RWPE1 (cell line): ENCODE measurements around the gene GTF3C1.

Source experiments
- CTCF ChIA-PET: fragments of 350-600 bp; sonication (Branson Sonifier 250); formaldehyde crosslinking; extraction: SDS; loops from one replicate; lab custom pipeline; 2021; lab: Yijun Ruan, JAX
- POLR2A ChIA-PET: fragments of 400-600 bp; formaldehyde crosslinking; extraction: SDS; loops from one replicate; lab custom pipeline; 2020; ENCODE audit warnings: antibody characterized with exemption; ENCODE audit not compliant: low non-redundant PET; lab: Yijun Ruan, JAX
- DNase-seq: peaks from one replicate; pipeline ENCODE4 v3.0.0; 2012; ENCODE audit warnings: low spot score
- H3K27ac ChIP-seq: fragments of 450-650 bp; 2 replicates; pipeline ENCODE4 v1.5.1; 2017
- CTCF ChIP-seq: fragments of 450-650 bp; conservative IDR thresholded peaks from 2 replicates; pipeline ENCODE4 v1.5.1; 2017; ENCODE audit warnings: low read depth, mild to moderate bottlenecking

The GTF3C1 gene

GRCh38 chr16:27568077-27568476 is 18.4 kb upstream of the GTF3C1 start:
- ChIA-PET POLR2A (no interaction called here), CTCF (no interaction called here)
- H3K27ac ChIP-seq, result no peak overlapping the region
- no peak for DNase-seq
- no peak for TF ChIP-seq CTCF

GRCh38 chr16:27566417-27566816 is 16.7 kb upstream of the GTF3C1 start:
- H3K27ac ChIP-seq, result 0 out of 2 replicates have a peak overlapping the region, but pooled peaks have one; percentile 2
- no peak for TF ChIP-seq CTCF
- ChIA-PET CTCF (interaction anchor here (0.7 kb wide), 1 partner anchor 23 kb away, joined by 4 read pairs; no protein-coding TSS in a partner anchor), POLR2A (no interaction called here)
- no peak for DNase-seq

- POLR2A ChIA-PET, result no interaction called here
- TF ChIP-seq CTCF, result no peak
- CTCF ChIA-PET, result no interaction called here
- no peak for DNase-seq
- H3K27ac ChIP-seq, result no peak overlapping the region
Observed at GRCh38 chr16:27564224-27564623, 14.5 kb upstream of the GTF3C1 start.

- no peak for DNase-seq
- POLR2A ChIA-PET, result no interaction called here
- no peak for TF ChIP-seq CTCF
- CTCF ChIA-PET, result no interaction called here
- no peak overlapping the region for H3K27ac ChIP-seq
Observed at GRCh38 chr16:27561216-27561615, 11.5 kb upstream of the GTF3C1 start.

- no peak for TF ChIP-seq CTCF
- CTCF ChIA-PET, result no interaction called here
- DNase-seq, result no peak
- POLR2A ChIA-PET, result no interaction called here
- no peak overlapping the region for H3K27ac ChIP-seq
Observed at GRCh38 chr16:27558932-27559331, 9.2 kb upstream of the GTF3C1 start.

GRCh38 chr16:27558434-27558833 is 8.7 kb upstream of the GTF3C1 start:
- CTCF ChIA-PET, result no interaction called here
- DNase-seq, result no peak
- no peak for TF ChIP-seq CTCF
- H3K27ac ChIP-seq, result no peak overlapping the region
- POLR2A ChIA-PET, result no interaction called here

GRCh38 chr16:27556471-27556870 is 6.8 kb upstream of the GTF3C1 start:
- POLR2A ChIA-PET, result no interaction called here
- CTCF ChIA-PET, result no interaction called here
- H3K27ac ChIP-seq, result no peak overlapping the region

More at GRCh38 chr16:27556471-27556870, 6.8 kb upstream of the GTF3C1 start:
- TF ChIP-seq CTCF, result no peak
- no peak for DNase-seq
